Measurements from ENCODE around the gene PTK7. TPM values are rescaled to one million over a fixed set of nuclear protein-coding genes. Genes with fewer than 3 reads are reported as not detected.
"Not testable (repeated sequence)": the region's sequence is repeated elsewhere in the genome, so short reads cannot be mapped to it uniquely, and the experiment has no call there.

The PTK7 gene
- total RNA-seq, 1 experiment from 2014 or later: 48.1 TPM

DNA sequence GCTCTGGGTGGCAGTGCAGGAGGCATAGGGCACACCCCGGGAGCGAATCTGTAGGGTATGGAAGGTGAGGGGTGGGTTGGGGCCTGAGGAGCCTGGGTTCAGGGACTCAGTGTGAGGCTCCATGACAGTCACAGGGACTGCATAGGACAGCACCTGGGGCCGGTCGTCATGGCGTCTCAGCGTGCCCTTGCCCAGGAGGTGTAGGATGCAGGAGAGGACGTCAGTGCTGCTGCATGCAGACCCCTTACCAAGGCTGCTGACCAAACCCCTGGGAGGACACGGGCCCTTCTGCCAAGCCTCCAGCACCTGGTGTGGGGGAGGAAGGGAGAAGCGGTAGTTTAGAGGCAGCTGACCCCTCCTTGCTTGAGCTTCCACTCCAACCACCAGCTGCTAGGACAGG, 38.4 kb upstream of the PTK7 start:
- CTCF ChIA-PET: no interaction called here

DNA sequence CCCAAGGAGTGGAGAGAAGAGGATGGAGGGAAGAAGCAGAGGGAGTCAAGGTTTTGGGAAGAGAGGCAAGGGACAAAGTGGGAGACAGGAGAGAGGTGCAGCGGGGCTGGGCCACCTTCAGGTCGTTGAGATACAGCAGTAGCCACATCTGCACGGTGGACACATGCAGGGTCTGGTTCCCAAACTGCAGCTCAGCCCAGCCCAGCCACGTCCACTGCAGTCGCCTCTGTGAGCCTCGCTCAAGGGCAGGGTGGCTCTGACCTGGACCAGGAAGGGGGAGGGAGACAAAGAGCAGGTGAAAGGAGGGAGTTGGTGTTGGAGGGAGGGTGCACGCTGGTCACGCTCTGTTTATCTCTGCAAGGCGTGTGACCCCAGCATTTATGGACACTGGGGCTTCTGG, 37.4 kb upstream of the PTK7 start:
- DNase-seq (no peak), ATAC-seq (no peak)
- Histone ChIP-seq H3K36me3 (ENCODE audit: low read depth, low read length) (peaks cover 8% of the 10 kb centered on the region), H3K9ac (ENCODE audit: low read length) (no peak overlapping the region), H2AFZ (ENCODE audit: low read length) (no peak overlapping the region), H3K27ac (ENCODE audit: low read length) (no peak overlapping the region), H3K9me3 (ENCODE audit: low read length) (no peaks in the 10 kb centered on the region), H3K4me1 (ENCODE audit: insufficient read depth, low read length) (no peaks in the 10 kb centered on the region), H3K27me3 (ENCODE audit: low read length) (no peaks in the 10 kb centered on the region), H4K20me1 (ENCODE audit: low read length) (no peaks in the 10 kb centered on the region), H3F3A (ENCODE audit: low read length, unreplicated experiment) (no peaks in the 10 kb centered on the region), H3K79me2 (ENCODE audit: low read length) (no peaks in the 10 kb centered on the region), H3K9me2 (replicated peaks; ENCODE audit: low read length) (no peaks in the 10 kb centered on the region), H3K4me2 (ENCODE audit: low read length) (no peak overlapping the region), H3K4me3 (ENCODE audit: low read length) (no peak overlapping the region)
- BruUV-seq (replicated peaks): no TSS peak
- POLR2A ChIA-PET (ENCODE audit: unreplicated experiment): no interaction called here
- CTCF ChIA-PET: no interaction called here
- TF ChIP-seq EZH2phosphoT487 (IDR thresholded peaks at IDR 0.05; ENCODE audit: borderline replicate concordance, low read length): no peak
- intact Hi-C loops (cut with micrococcal nuclease): no loop called here

More for the DNA sequence above, 38.4 kb upstream of the PTK7 start:
- BruUV-seq (replicated peaks): no TSS peak
- H4K20me1 ChIP-seq (ENCODE audit: low read length): no peaks in the 10 kb centered on the region
- DNase-seq (no peak), ATAC-seq (no peak)
- H3K79me2 ChIP-seq (ENCODE audit: low read length): no peaks in the 10 kb centered on the region
- no peak overlapping the region for H3K27ac ChIP-seq (ENCODE audit: low read length)
- H3K36me3 ChIP-seq (ENCODE audit: low read depth, low read length): peaks cover 8% of the 10 kb centered on the region
- intact Hi-C loops (cut with micrococcal nuclease): no loop called here
- POLR2A ChIA-PET (ENCODE audit: unreplicated experiment): no interaction called here
- H3K9me2 ChIP-seq (replicated peaks; ENCODE audit: low read length): no peaks in the 10 kb centered on the region
- no peaks in the 10 kb centered on the region for H3K9me3 ChIP-seq (ENCODE audit: low read length)
- no peaks in the 10 kb centered on the region for H3K27me3 ChIP-seq (ENCODE audit: low read length)
- H3K4me1 ChIP-seq (ENCODE audit: insufficient read depth, low read length): no peaks in the 10 kb centered on the region
- no peak overlapping the region for H3K4me3 ChIP-seq (ENCODE audit: low read length)
- no peak for TF ChIP-seq EZH2phosphoT487 (IDR thresholded peaks at IDR 0.05; ENCODE audit: borderline replicate concordance, low read length)
- TF ChIP-seq EZH2 (IDR thresholded peaks at IDR 0.05; ENCODE audit: low read length, unreplicated experiment): no peak
- TF ChIP-seq, protein P1, sequence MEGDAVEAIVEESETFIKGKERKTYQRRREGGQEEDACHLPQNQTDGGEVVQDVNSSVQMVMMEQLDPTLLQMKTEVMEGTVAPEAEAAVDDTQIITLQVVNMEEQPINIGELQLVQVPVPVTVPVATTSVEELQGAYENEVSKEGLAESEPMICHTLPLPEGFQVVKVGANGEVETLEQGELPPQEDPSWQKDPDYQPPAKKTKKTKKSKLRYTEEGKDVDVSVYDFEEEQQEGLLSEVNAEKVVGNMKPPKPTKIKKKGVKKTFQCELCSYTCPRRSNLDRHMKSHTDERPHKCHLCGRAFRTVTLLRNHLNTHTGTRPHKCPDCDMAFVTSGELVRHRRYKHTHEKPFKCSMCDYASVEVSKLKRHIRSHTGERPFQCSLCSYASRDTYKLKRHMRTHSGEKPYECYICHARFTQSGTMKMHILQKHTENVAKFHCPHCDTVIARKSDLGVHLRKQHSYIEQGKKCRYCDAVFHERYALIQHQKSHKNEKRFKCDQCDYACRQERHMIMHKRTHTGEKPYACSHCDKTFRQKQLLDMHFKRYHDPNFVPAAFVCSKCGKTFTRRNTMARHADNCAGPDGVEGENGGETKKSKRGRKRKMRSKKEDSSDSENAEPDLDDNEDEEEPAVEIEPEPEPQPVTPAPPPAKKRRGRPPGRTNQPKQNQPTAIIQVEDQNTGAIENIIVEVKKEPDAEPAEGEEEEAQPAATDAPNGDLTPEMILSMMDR (conservative IDR thresholded peaks at IDR 0.05; ENCODE audit: low read depth, low read length): no peak
- H3K4me2 ChIP-seq (ENCODE audit: low read length): no peak overlapping the region
- H3K9ac ChIP-seq (ENCODE audit: low read length): no peak overlapping the region
- no peaks in the 10 kb centered on the region for H3F3A ChIP-seq (ENCODE audit: low read length, unreplicated experiment)
- no peak overlapping the region for H2AFZ ChIP-seq (ENCODE audit: low read length)

DNA sequence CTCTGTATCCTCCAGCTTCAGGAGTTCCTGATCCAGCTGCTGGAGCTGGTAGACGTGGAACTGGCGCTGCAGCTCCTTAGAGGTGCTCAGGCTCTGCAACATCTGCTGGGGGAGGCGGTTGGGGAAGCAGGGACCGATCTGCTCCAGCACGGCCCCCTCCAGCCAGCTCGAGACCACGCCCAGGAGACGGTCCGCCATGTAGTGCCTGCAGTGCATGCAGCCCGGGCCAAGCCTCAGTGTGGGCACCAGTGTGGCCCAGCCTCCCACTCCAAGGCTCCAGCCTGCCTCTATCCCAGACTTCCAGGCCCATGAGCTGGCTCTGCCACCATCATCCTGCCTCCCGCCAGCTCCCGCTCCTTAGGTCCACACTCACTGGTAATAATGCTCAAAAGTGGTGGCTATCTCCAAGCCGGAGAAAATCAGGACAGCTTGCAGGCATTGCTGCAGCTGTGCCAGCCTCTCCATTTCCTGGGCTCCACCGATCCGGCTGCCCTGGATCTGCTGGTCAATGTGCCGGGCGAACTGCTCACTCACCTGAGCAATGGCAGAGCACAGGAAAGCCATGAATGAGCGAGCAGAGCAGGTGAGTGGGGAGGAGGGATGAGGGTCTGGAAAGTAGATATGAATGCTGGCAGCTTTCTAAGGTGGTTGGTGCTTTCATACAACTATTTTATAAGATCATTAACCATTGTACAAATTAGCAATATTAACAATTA, 35.4 kb upstream of the PTK7 start:
- no peaks in the 10 kb centered on the region for H3K9me2 ChIP-seq (replicated peaks; ENCODE audit: low read length)

DNA sequence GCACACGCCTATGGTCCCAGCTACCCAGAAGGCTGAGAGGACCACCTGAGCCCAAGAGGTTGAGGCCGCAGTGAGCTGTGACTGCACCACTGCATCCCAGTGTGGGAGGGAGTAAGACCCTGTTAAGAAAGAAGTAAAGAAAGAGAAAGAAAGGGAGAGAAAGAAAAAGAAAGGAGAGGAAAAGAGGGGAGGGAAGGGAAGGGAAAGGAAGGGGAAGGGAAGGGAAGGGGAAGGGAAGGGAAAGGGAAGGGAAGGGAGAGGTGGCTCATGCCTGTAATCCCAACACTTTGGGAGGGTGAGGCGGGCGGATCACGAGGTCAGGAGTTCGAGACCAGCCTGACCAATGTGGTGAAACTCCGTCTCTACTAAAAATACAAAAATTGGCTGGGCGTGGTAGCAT, 34.6 kb upstream of the PTK7 start:
- intact Hi-C loops (cut with micrococcal nuclease); CTCF ChIA-PET; ATAC-seq: not testable (repeated sequence)

More for the DNA sequence above, 35.4 kb upstream of the PTK7 start:
- no peaks in the 10 kb centered on the region for H4K20me1 ChIP-seq (ENCODE audit: low read length)
- H3K27me3 ChIP-seq (ENCODE audit: low read length): no peaks in the 10 kb centered on the region
- TF ChIP-seq, protein P1 (conservative IDR thresholded peaks at IDR 0.05; ENCODE audit: low read depth, low read length): no peak
- TF ChIP-seq EZH2 (IDR thresholded peaks at IDR 0.05; ENCODE audit: low read length, unreplicated experiment) (no peak), EZH2phosphoT487 (IDR thresholded peaks at IDR 0.05; ENCODE audit: borderline replicate concordance, low read length) (no peak)
- H3K79me2 ChIP-seq (ENCODE audit: low read length): no peaks in the 10 kb centered on the region
- DNase-seq (no peak), ATAC-seq (no peak)
- no peak overlapping the region for H3K27ac ChIP-seq (ENCODE audit: low read length)
- no peaks in the 10 kb centered on the region for H3K4me1 ChIP-seq (ENCODE audit: insufficient read depth, low read length)
- ChIA-PET POLR2A (ENCODE audit: unreplicated experiment) (no interaction called here), CTCF (no interaction called here)
- peaks cover 5% of the 10 kb centered on the region for H3K36me3 ChIP-seq (ENCODE audit: low read depth, low read length)
- no peak overlapping the region for H3K4me3 ChIP-seq (ENCODE audit: low read length)
- no TSS peak for BruUV-seq (replicated peaks)
- no peak overlapping the region for H3K4me2 ChIP-seq (ENCODE audit: low read length)
- H3F3A ChIP-seq (ENCODE audit: low read length, unreplicated experiment): no peaks in the 10 kb centered on the region
- no peak overlapping the region for H2AFZ ChIP-seq (ENCODE audit: low read length)
- H3K9me3 ChIP-seq (ENCODE audit: low read length): no peaks in the 10 kb centered on the region
- intact Hi-C loops (cut with micrococcal nuclease): no loop called here
- H3K9ac ChIP-seq (ENCODE audit: low read length): no peak overlapping the region

More for the DNA sequence above, 34.6 kb upstream of the PTK7 start:
- DNase-seq; H3K9ac ChIP-seq (ENCODE audit: low read length); H3K9me2 ChIP-seq (replicated peaks; ENCODE audit: low read length); H3K27ac ChIP-seq (ENCODE audit: low read length); H3K4me2 ChIP-seq (ENCODE audit: low read length); H2AFZ ChIP-seq (ENCODE audit: low read length); H3K4me1 ChIP-seq (ENCODE audit: insufficient read depth, low read length); H3K4me3 ChIP-seq (ENCODE audit: low read length); POLR2A ChIA-PET (ENCODE audit: unreplicated experiment); H4K20me1 ChIP-seq (ENCODE audit: low read length); H3K79me2 ChIP-seq (ENCODE audit: low read length); H3K36me3 ChIP-seq (ENCODE audit: low read depth, low read length); H3K27me3 ChIP-seq (ENCODE audit: low read length); H3F3A ChIP-seq (ENCODE audit: low read length, unreplicated experiment); H3K9me3 ChIP-seq (ENCODE audit: low read length); BruUV-seq (replicated peaks): not testable (repeated sequence)
